ENCODE results near the gene CDH4. TPM values are rescaled to one million over a fixed set of nuclear protein-coding genes. Genes with fewer than 3 reads are reported as not detected.

The CDH4 gene
- total RNA-seq, 1 experiment from 2014 or later, result not detected

DNA sequence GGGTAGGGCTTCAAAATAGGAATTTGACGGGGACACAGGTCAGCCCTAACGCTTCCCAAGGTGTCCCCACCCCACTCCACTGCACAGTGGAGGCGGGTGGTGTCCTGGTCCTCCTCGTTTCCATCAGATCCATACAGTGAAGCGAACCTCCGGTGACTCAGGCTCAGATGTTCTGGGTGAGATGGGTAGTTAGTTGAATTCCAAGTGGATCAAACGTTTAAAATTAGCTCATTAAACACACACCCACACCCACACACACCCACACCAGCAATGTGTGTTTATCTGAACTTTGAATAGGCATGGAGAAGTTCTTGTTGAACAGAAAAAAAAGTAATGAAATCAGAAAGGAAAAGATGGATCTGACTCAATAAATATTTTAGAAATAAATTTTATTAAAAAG, 58.9 kb downstream of the CDH4 start:
- DNase-seq, result no peak

DNA sequence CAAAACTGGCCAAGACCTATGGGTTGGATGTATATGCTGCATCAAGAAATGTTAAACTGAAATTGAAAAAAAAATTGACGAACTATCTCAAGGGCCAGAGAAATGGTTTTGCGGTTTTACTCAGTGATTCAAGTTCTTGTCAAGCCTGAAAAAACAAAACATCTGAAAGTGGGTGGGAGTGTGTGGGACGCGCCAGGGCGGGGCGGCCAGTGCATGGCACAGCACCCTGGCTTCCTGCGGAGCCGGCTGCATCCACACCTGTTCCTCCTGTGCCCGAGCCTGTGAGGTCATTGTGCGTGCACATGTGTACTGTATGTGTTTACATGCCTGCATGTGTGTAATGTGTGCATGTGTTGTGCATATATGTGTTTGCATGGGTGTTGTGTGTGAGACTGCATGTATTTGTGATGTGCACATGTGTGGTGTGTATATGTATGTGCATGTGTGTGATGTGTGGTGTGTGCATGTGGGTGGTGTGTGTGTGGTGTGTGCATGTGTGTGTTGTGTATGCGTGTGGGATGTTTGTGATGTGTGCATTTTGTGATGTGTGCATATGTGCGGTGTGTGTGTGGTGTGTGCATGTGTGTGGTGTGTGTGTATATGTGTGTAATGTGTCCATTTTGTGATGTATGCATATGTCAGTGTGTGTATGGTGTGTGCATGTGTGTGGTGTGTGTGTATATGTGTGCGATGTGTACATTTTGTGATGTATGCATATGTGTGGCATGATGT, 59.8 kb downstream of the CDH4 start:
- Histone ChIP-seq H3K27ac (no peak overlapping the region), H3K9me3 (ENCODE audit: insufficient read depth, low read depth) (no peaks in the 10 kb centered on the region), H4K20me1 (ENCODE audit: insufficient read depth) (0 out of 2 replicates have a peak, but pooled peaks cover 4% of the 10 kb centered on the region), H3K9me2 (ENCODE audit: insufficient read depth) (no peaks in the 10 kb centered on the region), H3K4me3 (no peak overlapping the region), H3K27me3 (ENCODE audit: insufficient read depth, low read depth) (peaks cover 92% of the 10 kb centered on the region), H3K79me2 (ENCODE audit: low read depth) (no peaks in the 10 kb centered on the region), H2AFZ (no peak overlapping the region), H3K4me1 (replicated peaks; ENCODE audit: insufficient read depth) (no peaks in the 10 kb centered on the region), H3K36me3 (ENCODE audit: low read depth) (no peaks in the 10 kb centered on the region), H3F3A (ENCODE audit: insufficient read depth, low read depth) (no peaks in the 10 kb centered on the region), H3K4me2 (no peak overlapping the region)
- no peak for TF ChIP-seq EZH2 (IDR thresholded peaks at IDR 0.05; ENCODE audit: low read depth)
- no peak for TF ChIP-seq CTCF (conservative IDR thresholded peaks at IDR 0.05)
- POLR2A ChIA-PET (ENCODE audit: unreplicated experiment), result no interaction called here
- CTCF ChIA-PET, result no interaction called here
- no TSS peak for BruUV-seq (replicated peaks)
- intact Hi-C loops (cut with micrococcal nuclease; ENCODE audit: unreplicated experiment), result no loop called here
- no peak for DNase-seq

More for the DNA sequence above, 58.9 kb downstream of the CDH4 start:
- peaks cover 93% of the 10 kb centered on the region for H3K27me3 ChIP-seq (ENCODE audit: insufficient read depth, low read depth)
- CTCF ChIA-PET, result no interaction called here
- H3K4me3 ChIP-seq, result no peak overlapping the region
- no peaks in the 10 kb centered on the region for H3K79me2 ChIP-seq (ENCODE audit: low read depth)
- no peaks in the 10 kb centered on the region for H3K9me2 ChIP-seq (ENCODE audit: insufficient read depth)
- no peaks in the 10 kb centered on the region for H3K9me3 ChIP-seq (ENCODE audit: insufficient read depth, low read depth)
- H3K36me3 ChIP-seq (ENCODE audit: low read depth), result no peaks in the 10 kb centered on the region
- no peaks in the 10 kb centered on the region for H3F3A ChIP-seq (ENCODE audit: insufficient read depth, low read depth)
- no peak overlapping the region for H3K27ac ChIP-seq
- 0 out of 2 replicates have a peak, but pooled peaks cover 4% of the 10 kb centered on the region for H4K20me1 ChIP-seq (ENCODE audit: insufficient read depth)
- POLR2A ChIA-PET (ENCODE audit: unreplicated experiment), result no interaction called here
- no peak overlapping the region for H2AFZ ChIP-seq
- H3K4me1 ChIP-seq (replicated peaks; ENCODE audit: insufficient read depth), result no peaks in the 10 kb centered on the region
- no peak overlapping the region for H3K4me2 ChIP-seq
- TF ChIP-seq EZH2 (IDR thresholded peaks at IDR 0.05; ENCODE audit: low read depth) (no peak), CTCF (conservative IDR thresholded peaks at IDR 0.05) (no peak)
- intact Hi-C loops (cut with micrococcal nuclease; ENCODE audit: unreplicated experiment), result no loop called here
- no TSS peak for BruUV-seq (replicated peaks)

GRCh38 chr20:61312925-61313324, 60.9 kb downstream of the CDH4 start:
- no peak overlapping the region for H3K4me3 ChIP-seq
- no peaks in the 10 kb centered on the region for H3K4me1 ChIP-seq (replicated peaks; ENCODE audit: insufficient read depth)
- no peak overlapping the region for H2AFZ ChIP-seq
- TF ChIP-seq EZH2 (IDR thresholded peaks at IDR 0.05; ENCODE audit: low read depth) (no peak), CTCF (conservative IDR thresholded peaks at IDR 0.05) (no peak)
- no peaks in the 10 kb centered on the region for H3F3A ChIP-seq (ENCODE audit: insufficient read depth, low read depth)
- no peaks in the 10 kb centered on the region for H3K36me3 ChIP-seq (ENCODE audit: low read depth)
- CTCF ChIA-PET, result no interaction called here
- BruUV-seq (replicated peaks), result no TSS peak
- intact Hi-C loops (cut with micrococcal nuclease; ENCODE audit: unreplicated experiment), result no loop called here
- H3K27ac ChIP-seq, result no peak overlapping the region
- H3K27me3 ChIP-seq (ENCODE audit: insufficient read depth, low read depth), result peaks cover 90% of the 10 kb centered on the region
- no peak overlapping the region for H3K4me2 ChIP-seq
- no peak for DNase-seq
- POLR2A ChIA-PET (ENCODE audit: unreplicated experiment), result no interaction called here
- no peaks in the 10 kb centered on the region for H3K79me2 ChIP-seq (ENCODE audit: low read depth)
- no peaks in the 10 kb centered on the region for H3K9me2 ChIP-seq (ENCODE audit: insufficient read depth)
- no peaks in the 10 kb centered on the region for H3K9me3 ChIP-seq (ENCODE audit: insufficient read depth, low read depth)
- H4K20me1 ChIP-seq (ENCODE audit: insufficient read depth), result 0 out of 2 replicates have a peak, but pooled peaks cover 4% of the 10 kb centered on the region
